GM19239 (cell line): ENCODE measurements around the gene LSM12.
A peak's percentile ranks its signal among the peaks of the same experiment; 100 is the strongest.

ENCODE experiments used
- DNase-seq: peaks from one replicate; pipeline ENCODE4 v3.0.0; 2011; ENCODE audit warnings: low spot score; ENCODE audit not compliant: insufficient read length
- FAIRE-seq: peaks from 2 replicates; lab custom pipeline; 2011; peaks lifted over from hg19 to GRCh38; lab: Jason Lieb, UNC

LSM12 gene

GRCh38 chr17:44014133-44014436 lies 52.4 kb downstream of the LSM12 start:
- DNase-seq (no peak), FAIRE-seq (no peak)

- DNase-seq (no peak), FAIRE-seq (no peak)
These were observed 53.6 kb downstream of the LSM12 start for GRCh38 chr17:44012874-44013273.

DNA sequence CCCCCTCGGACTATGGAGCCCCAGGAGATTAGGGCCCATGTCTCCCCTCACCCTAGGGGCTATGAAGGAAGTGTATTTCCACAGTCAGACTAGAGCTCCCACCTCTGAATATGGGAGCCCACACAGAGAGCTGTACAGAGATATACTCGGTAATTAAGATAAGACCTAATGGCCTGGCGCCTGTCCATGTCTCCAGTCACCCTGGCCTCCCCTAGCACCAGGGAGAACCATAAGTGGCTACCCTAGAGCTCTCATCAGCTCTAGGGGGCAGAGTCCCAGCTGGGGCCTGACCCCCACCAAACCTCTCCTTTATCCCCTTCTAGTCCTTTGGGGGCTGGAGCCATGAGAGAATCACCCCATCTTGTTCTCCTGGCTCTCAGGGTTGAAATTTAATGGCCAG lies 54.1 kb downstream of the LSM12 start:
- no peak for FAIRE-seq
- no peak for DNase-seq

GRCh38 chr17:44011876-44012275 lies 54.6 kb downstream of the LSM12 start:
- DNase-seq (no peak), FAIRE-seq (no peak)

- FAIRE-seq: no peak
- DNase-seq: no peak
These were observed 55.4 kb downstream of the LSM12 start for GRCh38 chr17:44010966-44011647.

DNA sequence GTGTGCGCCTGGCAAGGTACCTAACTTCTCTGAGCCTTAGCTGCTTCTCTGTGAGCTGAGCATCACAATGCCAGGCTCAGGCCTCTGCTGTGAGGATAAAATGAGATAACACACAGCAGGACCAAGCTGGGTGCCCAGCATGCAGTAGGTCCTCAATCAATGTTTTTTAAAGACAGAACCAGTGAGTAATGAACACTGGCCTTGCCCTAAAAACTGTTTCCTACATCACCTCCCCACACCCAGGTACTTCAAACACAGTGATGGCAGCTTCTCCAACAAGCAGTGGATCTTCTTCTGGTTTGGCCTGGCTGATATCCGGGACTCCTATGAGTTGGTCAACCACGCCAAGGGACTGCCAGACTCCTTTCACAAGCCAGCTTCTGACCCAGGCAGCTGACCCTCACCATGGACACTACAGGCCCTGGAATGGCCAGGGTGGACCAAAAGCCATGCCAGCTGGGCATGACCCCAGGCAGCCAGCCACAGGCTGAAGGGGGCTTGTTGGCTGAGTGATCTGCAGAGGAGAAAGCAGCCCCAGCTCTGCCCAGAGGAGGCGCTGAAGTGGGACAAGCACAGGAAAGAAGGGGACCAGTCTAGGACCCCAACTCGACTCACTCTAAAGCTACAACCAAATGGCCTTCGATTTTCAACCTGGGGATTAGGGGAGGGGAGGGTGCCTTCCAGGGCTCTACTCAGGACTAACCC lies 58.1 kb downstream of the LSM12 start:
- DNase-seq (no peak), FAIRE-seq (no peak)

GRCh38 chr17:44007346-44008204 lies 58.9 kb downstream of the LSM12 start:
- FAIRE-seq (no peak), DNase-seq (no peak)

GRCh38 chr17:44006598-44007345 lies 59.7 kb downstream of the LSM12 start:
- peak; percentile 97 for FAIRE-seq
- DNase-seq: peak; percentile 99

DNA sequence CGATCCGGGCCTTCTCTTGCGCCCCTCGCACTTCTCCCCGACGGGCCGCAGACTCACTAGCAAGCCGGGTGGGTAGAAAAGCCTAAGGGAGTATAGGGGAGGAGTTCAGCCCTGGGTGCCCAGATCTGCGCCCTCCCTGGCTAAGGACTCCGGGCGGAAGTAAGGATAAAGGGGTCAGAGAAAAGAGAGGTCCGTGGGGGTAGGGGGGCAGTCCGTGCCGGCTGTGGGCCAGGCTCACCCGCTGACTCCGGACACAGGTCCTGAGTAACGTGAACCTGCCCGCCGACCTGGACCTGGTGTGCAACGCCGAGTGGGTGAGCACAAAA lies 60.2 kb downstream of the LSM12 start:
- DNase-seq (no peak), FAIRE-seq (no peak)

- DNase-seq: no peak
- no peak for FAIRE-seq
These were observed 60.8 kb downstream of the LSM12 start for GRCh38 chr17:44005527-44006271.

DNA sequence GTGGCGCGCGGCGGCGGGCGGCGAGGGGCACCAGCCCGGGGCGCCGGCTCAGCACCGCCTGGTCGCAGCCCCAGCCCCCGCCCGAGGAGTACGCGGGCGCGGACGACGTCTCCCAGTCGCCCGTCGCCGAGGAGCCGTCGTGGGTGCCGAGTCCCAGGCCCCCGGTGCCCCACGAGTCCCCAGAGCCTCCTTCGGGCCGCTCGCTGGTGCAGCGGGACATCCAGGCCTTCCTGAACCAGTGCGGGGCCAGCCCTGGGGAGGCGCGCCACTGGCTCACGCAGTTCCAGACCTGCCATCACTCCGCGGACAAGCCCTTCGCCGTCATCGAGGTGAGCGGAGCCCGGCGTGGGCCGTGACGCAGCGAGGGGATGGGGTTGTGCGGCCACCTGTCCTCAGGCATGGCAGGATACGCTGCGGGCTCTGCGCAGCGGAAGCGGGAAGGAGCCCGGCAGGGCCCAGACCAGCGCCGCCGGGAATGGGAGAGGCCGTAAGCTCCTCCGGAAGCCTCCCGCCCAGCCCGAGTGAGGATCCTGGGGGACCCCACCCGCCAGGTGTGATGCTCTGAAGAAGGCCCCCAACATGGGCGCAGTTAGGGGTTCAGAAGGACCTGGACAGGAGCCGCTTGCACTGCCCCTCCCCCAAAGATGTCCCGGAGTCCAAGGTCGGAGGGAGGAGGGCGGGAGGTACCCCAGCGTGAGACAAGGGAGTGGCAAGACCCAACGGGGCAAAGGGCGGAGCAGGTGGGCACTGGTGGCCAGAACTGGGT lies 61.5 kb downstream of the LSM12 start:
- FAIRE-seq: no peak
- no peak for DNase-seq

DNA sequence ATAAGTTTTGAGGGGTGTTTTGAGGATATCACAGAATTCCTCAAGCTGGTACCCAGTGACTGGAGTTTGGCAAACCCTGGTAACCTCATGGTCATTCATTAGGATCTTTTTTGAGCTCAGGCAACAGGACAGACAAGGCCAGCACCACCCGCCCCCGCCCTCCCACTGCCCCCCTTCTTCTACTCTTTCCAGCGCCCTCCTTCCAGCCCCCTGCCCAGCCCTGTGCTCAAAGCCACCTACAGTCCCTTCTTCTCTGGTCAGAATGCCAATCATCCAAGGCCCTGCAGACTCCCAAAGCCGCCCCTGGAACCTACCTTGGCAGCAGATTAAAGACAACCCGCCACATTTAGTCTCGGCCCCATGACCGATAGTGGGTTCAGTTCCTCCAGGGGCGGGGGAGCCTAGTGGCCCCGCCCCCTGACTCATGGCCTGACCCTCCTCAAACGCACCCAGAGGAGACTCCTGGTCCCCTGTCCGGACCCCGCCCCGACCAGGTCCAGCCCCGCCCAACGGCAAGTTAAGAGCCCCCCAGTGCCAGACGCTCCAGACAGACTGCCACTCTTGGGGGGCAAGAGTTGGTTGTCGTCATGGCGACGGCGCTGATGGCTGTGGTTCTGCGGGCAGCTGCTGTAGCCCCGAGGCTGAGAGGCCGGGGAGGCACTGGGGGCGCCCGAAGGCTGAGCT lies 62.3 kb downstream of the LSM12 start, which contains the start of gene NAGS:
Gene NAGS, plus strand, starts transcription at position 546 of the 684 bp plus-strand sequence. Its CDS starts 42 bp downstream, at position 588.
- no peak for FAIRE-seq
- no peak for DNase-seq

- FAIRE-seq: no peak
- no peak for DNase-seq
These were observed 64.2 kb downstream of the LSM12 start for GRCh38 chr17:44002141-44002848.

DNA sequence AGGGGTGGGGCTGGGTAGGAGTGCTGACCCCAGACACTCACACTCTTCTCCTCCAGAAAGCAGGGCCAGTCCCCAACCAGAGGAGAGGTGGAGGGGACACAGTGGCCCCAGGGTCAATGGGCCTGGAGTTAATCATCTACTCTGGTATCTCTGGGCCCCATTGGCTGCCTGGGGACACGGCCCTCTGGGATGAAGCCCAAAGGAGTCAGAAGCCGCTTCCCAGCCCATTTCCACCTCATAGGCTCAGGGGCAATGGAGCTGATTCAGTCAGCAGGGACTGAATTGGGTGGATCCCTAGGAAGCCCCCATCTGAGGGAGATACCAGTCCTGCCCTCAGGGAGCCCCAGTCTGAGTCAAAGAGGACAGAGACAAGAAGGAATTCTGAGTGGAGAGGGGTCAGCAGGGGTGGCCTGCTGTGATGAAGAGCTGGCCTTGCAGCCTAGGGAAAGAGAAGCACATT lies 65.0 kb downstream of the LSM12 start:
- FAIRE-seq (no peak), DNase-seq (no peak)

DNA sequence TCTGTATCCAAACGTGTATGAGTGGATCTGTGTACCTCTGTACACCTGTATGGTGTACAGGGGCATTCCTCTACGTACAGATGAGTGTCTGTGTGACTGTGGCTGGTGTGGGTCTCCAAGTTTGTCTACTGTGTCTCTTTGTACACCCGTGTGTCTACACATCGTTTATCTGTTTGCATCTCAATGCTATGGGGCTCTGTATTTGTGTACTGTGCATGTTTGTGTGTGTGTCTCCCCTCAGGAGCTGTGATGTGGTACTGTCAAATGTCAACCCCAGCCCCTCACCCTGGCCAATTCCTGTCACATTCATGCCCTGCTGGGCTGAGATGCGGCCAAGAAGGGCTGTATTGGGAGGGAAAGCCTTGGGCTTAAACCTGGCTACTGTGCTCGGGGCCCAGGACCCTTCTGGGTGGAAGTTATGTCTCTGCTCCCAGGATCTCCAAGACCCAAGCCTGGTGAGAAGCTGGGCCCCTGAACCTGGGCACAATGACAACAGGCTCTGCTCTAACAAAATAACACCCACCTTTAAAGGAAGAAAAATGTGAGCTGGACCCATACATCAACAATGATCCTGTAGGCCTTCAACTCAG lies 65.5 kb downstream of the LSM12 start:
- DNase-seq: no peak
- no peak for FAIRE-seq

DNA sequence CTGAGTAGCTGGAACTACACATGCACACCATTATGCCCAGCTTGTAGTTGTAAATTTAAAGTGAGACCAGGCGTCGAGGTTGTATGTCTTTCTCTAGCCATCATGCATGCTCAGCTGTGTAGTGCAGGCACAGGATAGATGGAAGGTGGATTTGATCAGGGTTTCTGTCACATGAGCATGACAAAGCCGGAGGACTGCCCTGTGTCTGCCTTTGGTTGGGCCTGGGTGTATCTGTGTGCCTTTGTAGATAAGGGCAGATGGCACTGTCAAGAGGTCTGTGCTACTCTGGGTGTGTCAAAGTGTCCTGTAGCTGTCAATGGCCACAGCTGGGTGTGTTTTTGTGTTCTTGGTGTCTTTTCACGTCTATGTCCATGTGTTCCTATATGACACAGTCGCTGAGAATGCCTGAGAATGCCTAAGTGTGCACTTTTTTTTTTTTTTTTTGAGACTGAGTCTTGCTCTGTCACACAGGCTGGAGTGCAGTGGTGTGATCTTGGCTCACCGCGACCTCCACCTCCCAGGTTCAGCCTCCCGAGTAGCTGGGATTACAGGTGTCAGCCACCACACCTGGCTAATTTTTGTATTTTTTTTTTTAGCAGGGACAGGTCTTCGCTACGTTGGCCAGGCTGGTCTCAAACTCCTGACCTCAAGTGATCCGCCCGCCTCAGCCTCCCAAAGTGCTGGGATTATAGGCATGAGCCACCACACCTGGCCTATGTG lies 66.2 kb downstream of the LSM12 start:
- FAIRE-seq: no peak

DNA sequence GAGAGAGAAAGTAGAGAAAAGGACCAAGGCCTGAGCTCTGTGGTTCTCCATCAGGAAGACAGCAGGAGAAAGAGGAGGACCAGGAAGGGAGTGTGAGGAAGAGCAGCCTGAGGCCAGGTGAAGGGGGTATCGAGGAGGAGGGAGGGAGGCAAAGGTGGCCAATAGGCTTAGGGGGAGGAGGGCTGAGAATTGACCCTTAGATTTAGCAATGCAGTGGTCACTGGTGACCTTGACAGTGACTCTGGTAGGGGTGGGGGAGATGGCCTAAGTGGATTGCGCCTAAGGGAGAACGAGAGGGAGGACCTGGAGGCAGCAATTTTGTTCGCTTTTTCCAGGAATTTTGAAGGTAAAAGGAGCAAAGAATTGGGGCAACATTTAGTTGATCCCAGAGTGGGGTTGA lies 67.4 kb downstream of the LSM12 start:
- DNase-seq (no peak), FAIRE-seq (no peak)

More for the DNA sequence above, 66.2 kb downstream of the LSM12 start:
- DNase-seq: no peak
